Ovary (tissue), 9 donors: ENCODE results near the gene COPS9. TPM values are rescaled to one million over a fixed set of nuclear protein-coding genes. Genes with fewer than 3 reads are reported as not detected.
A peak's percentile ranks its signal among the peaks of the same experiment; 100 is the strongest.

Experiments
- DNase-seq, 5 donors: peaks; one replicate each; pipeline ENCODE4 v3.0.0-alpha.2; 2019 to 2020
- H3K27ac ChIP-seq, 2 donors: fragments of 200-600 bp; one replicate each; pipeline versions ENCODE4 v1.5.1 to v1.8.0; 2019 to 2022
- H3K27me3 ChIP-seq: fragments of 200-600 bp; one replicate; pipeline ENCODE4 v1.8.0; 2022
- H3K36me3 ChIP-seq: fragments of 200-600 bp; sonication (generic); one replicate; pipeline ENCODE4 v1.5.1; 2019
- H3K4me1 ChIP-seq: one replicate; pipeline ENCODE4 v1.8.1; 2013; ENCODE audit warnings: mild to moderate bottlenecking, moderate library complexity; ENCODE audit not compliant: insufficient read depth
- H3K4me3 ChIP-seq: fragments of 200-600 bp; sonication (generic); one replicate; pipeline ENCODE4 v1.5.1; 2017
- H3K9me3 ChIP-seq, 2 donors: fragments of 200-600 bp in 1 of 2; sonication (generic) in 1 of 2; one replicate each; pipeline versions ENCODE4 v1.5.1 to v1.8.1; 2013 to 2019; ENCODE audit warnings: mild to moderate bottlenecking in 1 of 2, moderate library complexity in 1 of 2
- EP300 ChIP-seq: sonication (generic); formaldehyde crosslinking; IDR thresholded peaks from one replicate; pipeline ENCODE4 v1.6.1; 2017; ENCODE audit warnings: antibody characterized with exemption
- POLR2A ChIP-seq: fragments of 450-650 bp; IDR thresholded peaks from one replicate; pipeline ENCODE4 v1.6.1; 2017; ENCODE audit warnings: antibody characterized with exemption, mild to moderate bottlenecking, moderate library complexity
- WGBS, 3 donors: extraction: QIAGEN DNeasy Blood & Tissue Kit in 1 of 3; methylation state at CpG; one replicate each; pipeline versions ENCODE4 v1.1.5 to v1.1.7; 2013 to 2017; 5-methylcytosine and 5-hydroxymethylcytosine counted together
- intact Hi-C, 4 donors: fragments of 100-400 bp; cut with DNase I; formaldehyde crosslinking; loops; one replicate each; pipeline versions ENCODE4 v1.11.0 to v1.15.1; 2022 to 2023
- polyA plus RNA-seq, 2 donors: library from polyadenylated mRNA; stranded (reverse); fragments of 200-250 nt in 1 of 2; fragments of 350-450 nt in 1 of 2; fragmentation: Illumina TruSeq in 1 of 2; extraction: RNeasy Lipid Tissue Mini Kit (QIAGEN cat#74804) in 1 of 2; gene quantifications; one replicate each; pipeline ENCODE4 v1.2.3, GENCODE V29; 2013 to 2014
- total RNA-seq, 7 donors: library from RNA; depleted of rRNA in 2 of 7; stranded (reverse); fragments of >200 nt in 2 of 7; fragmentation: NEBNext Ultra II Directional in 3 of 7; extraction: Animal tissue kit (Norgen Biotek cat#: 25700) in 3 of 7; gene quantifications; one replicate each; pipeline versions ENCODE4 v1.1.0 to v1.2.4, GENCODE V29; 2016 to 2023
- TF ChIP-seq, protein P1 (sequence below), 3 donors: fragments of 450-650 bp in 2 of 3; fragments of 200-600 bp in 1 of 3; IDR thresholded peaks; one replicate each; pipeline versions ENCODE4 v1.5.1 to v1.8.0; 2016 to 2022; ENCODE audit warnings: antibody characterized with exemption in 3 of 3, mild to moderate bottlenecking in 1 of 3
- donor health status: DM: no; HTN: no; CAD: no; lungs with moderate emphysema.
- donor health status: DM: no; HTN: no; CAD: no.
- donor health status: Bipolar disorder and iron deficiency.
- donor health status: DM: yes; HTN: yes; CAD: no.
- donor health status: DM: no; HTN: no; CAD: no.
- donor health status: DM: yes; HTN: yes; CAD: no.

The COPS9 gene
- total and polyA plus RNA-seq, 9 donors, result 42.1 to 286 (median 101) TPM

DNA sequence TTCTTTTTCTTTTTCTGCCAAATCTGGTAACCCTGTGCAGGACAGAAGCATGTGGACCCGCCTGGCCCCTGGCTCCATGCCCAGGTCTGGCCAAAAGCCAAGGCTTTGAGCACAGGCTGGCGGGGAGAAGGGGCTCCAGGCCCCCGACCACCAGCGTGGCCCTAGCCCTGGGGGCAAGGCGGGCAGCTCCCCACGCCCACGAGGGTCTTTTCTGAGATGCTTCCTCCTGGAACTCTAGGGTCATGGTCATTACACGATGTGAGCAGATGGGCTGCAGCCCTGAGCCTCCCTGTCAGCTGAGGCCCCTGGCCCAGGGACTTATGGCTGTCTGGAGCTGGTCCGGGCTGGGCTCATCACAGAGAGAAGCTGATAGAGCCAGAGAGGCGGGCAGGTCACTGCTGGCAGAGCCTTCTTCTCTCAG lies 10.0 kb upstream of the COPS9 start:
- intact Hi-C loops, result loop anchor here in 1 of 4 donors (10.0 kb wide), 2 partner anchors 91 to 1111 kb away; partner anchors contain the start of gene OR6B3
- H3K9me3 ChIP-seq, result no peaks in the 10 kb centered on the region
- H3K4me1 ChIP-seq, result peaks cover 2% of the 10 kb centered on the region
- no peak overlapping the region for H3K4me3 ChIP-seq
- 9 to 19% (median 13%) methylated on average over 10 of the region's 10 CpGs for WGBS, 3 donors
- no peak overlapping the region for H3K27ac ChIP-seq
- no peaks in the 10 kb centered on the region for H3K36me3 ChIP-seq
- TF ChIP-seq, protein P1, sequence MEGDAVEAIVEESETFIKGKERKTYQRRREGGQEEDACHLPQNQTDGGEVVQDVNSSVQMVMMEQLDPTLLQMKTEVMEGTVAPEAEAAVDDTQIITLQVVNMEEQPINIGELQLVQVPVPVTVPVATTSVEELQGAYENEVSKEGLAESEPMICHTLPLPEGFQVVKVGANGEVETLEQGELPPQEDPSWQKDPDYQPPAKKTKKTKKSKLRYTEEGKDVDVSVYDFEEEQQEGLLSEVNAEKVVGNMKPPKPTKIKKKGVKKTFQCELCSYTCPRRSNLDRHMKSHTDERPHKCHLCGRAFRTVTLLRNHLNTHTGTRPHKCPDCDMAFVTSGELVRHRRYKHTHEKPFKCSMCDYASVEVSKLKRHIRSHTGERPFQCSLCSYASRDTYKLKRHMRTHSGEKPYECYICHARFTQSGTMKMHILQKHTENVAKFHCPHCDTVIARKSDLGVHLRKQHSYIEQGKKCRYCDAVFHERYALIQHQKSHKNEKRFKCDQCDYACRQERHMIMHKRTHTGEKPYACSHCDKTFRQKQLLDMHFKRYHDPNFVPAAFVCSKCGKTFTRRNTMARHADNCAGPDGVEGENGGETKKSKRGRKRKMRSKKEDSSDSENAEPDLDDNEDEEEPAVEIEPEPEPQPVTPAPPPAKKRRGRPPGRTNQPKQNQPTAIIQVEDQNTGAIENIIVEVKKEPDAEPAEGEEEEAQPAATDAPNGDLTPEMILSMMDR (IDR thresholded peaks at IDR 0.05), result no peak
- no peak for TF ChIP-seq POLR2A
- no peak for TF ChIP-seq EP300
- H3K27me3 ChIP-seq, result no peaks in the 10 kb centered on the region
- DNase-seq, result no peak

DNA sequence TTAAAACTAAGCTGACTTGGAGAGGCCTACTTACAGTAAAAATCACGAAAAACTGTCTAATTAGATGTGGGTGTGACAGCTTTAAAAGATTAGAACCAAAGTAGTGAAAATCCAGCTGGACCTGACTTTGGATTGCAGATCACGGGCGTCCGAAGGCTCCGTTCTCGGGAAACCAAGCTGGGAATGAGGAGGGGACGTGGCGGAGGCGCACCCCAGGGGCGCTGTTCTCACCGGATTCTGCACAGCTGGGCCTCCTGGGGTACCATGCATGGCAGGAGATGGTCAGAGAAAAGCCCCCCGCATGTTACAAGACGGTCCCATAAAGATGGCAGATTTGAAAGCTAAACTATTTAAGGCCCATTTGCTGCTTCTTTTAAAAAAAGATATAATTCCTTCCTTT lies 9.4 kb upstream of the COPS9 start:
- Histone ChIP-seq H3K27ac (no peak overlapping the region), H3K4me3 (no peak overlapping the region), H3K4me1 (peaks cover 2% of the 10 kb centered on the region), H3K27me3 (no peaks in the 10 kb centered on the region), H3K9me3 (no peaks in the 10 kb centered on the region), H3K36me3 (no peaks in the 10 kb centered on the region)
- TF ChIP-seq, protein P1 (IDR thresholded peaks at IDR 0.05), result no peak
- TF ChIP-seq EP300 (no peak), POLR2A (no peak)
- WGBS, 3 donors, result 61 to 71% (median 68%) methylated on average over 13 of the region's 13 CpGs
- intact Hi-C loops, result loop anchor here in 1 of 4 donors (10.0 kb wide), 2 partner anchors 91 to 1111 kb away; partner anchors contain the start of gene OR6B3
- DNase-seq, result no peak

DNA sequence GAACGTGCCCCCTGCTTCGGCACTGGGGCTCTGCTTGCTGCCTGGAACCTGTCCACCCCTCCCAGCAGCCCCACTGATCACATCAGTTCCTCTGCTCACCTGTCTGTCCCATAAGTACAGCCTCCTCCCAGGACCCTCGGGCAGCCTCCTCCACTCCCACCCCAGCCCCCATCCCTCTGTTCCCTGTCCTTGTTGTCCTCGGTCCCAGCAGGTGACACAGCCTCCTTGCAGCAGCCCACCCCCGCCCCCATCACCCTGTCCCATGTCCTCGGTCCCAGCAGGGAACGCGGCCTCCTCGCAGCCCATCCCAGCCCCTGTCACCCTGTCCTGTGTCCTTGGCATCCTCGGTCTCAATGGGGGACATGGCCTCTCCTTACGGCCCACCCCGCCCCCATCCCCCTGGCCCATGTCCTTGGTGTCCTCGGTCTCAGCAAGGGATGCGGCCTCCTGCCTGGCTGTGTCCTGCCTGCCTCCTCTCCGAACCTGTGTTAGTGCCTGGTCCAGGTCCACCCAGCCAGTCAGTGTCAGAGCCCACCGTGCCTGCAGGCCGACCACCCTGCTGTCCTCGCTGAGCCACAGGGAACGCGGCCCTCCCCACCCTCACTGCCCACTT lies 8.7 kb upstream of the COPS9 start:
- Histone ChIP-seq H3K9me3 (no peaks in the 10 kb centered on the region), H3K27me3 (no peaks in the 10 kb centered on the region), H3K4me3 (no peak overlapping the region), H3K4me1 (peaks cover 2% of the 10 kb centered on the region), H3K36me3 (no peaks in the 10 kb centered on the region), H3K27ac (no peak overlapping the region)
- WGBS, 3 donors, result 73 to 83% (median 77%) methylated on average over 20 of the region's 20 CpGs
- TF ChIP-seq EP300 (no peak), POLR2A (no peak)
- TF ChIP-seq, protein P1 (IDR thresholded peaks at IDR 0.05), result no peak
- intact Hi-C loops, result loop anchor here (5.0 to 10.0 kb wide), 4 partner anchors 82 to 1787 kb away; partner anchors contain the start of gene OR6B3 (in 1 of the 4)
- DNase-seq, result no peak

DNA sequence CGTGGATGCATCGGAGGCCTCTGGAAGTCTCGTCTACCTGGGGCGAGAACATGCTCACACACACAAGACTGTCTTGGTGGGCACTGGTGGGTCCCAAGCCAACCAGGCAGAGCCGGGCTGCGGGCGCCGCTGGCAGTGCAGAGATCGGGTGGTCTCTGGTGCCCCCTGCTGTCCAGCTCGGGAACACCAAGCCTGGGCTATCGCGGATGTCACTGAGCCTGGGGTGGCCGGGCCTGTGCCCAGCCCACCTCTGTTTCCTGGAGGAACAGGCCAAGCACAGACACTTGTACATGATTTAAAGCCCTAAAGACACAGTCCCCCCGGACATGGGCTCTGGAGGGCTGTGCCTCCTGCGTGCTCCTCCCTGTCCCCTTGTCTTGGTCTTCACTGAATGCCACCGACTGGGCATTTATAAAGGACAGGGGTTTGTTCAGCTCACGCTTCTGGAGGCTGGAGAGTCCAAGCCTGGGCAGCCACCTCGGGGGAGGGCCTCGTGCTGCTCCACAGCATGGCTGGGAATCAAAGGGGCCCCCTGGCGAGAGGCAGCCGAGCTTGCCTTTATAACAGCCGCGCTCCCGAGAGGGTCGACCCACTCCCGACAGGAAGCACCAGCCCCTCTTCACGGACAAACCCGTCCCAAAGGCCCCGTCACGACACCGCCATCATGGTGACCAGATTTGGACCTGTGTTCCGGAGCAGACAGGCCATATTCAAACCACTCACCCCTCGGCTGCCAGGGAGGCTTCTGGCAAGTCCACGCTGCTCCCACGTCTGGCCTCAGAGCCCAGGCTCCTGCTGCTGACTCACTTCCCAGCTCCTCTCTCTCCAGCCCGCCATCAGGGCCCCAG lies 7.9 kb upstream of the COPS9 start:
- no peak overlapping the region for H3K27ac ChIP-seq
- H3K27me3 ChIP-seq, result no peaks in the 10 kb centered on the region
- peaks cover 2% of the 10 kb centered on the region for H3K4me1 ChIP-seq
- TF ChIP-seq EP300 (no peak), POLR2A (no peak)
- TF ChIP-seq, protein P1 (IDR thresholded peaks at IDR 0.05), result peak; percentile 83 to 89 (median 86)
- peak; percentile 53 to 82 (median 72) for DNase-seq
- intact Hi-C loops, result loop anchor here (5.0 to 10.0 kb wide), 4 partner anchors 82 to 1787 kb away; partner anchors contain the start of gene OR6B3 (in 1 of the 4)
- H3K36me3 ChIP-seq, result no peaks in the 10 kb centered on the region
- no peaks in the 10 kb centered on the region for H3K9me3 ChIP-seq
- 30 to 36% (median 33%) methylated on average over 31 to 36 of the region's 36 CpGs for WGBS, 3 donors
- no peak overlapping the region for H3K4me3 ChIP-seq
